Stimulated activated CD4-positive, alpha-beta T cell treated with anti-CD3 and anti-CD28 coated beads, Interleukin-4, amount 100 ng/mL, for 1 hour (primary cell): Measurements from ENCODE around the gene CYP2E1.
"Not testable (repeated sequence)": the region's sequence is repeated elsewhere in the genome, so short reads cannot be mapped to it uniquely, and the experiment has no call there.

Experiments
- DNase-seq: peaks from one replicate; pipeline ENCODE4 v3.0.0-alpha.2; 2020

CYP2E1 gene

GRCh38 chr10:133528845-133529575 is 1.8 kb downstream of the CYP2E1 start:
- DNase-seq: no peak

- DNase-seq: no peak
These were observed 2.4 kb downstream of the CYP2E1 start for GRCh38 chr10:133529576-133529946.

- no peak for DNase-seq
These were observed 3.3 kb downstream of the CYP2E1 start for GRCh38 chr10:133530506-133530905.

- DNase-seq: no peak
These were observed 5.7 kb downstream of the CYP2E1 start for GRCh38 chr10:133532871-133533270.

GRCh38 chr10:133534417-133534816 is 7.3 kb downstream of the CYP2E1 start:
- DNase-seq: no peak

GRCh38 chr10:133536198-133536597 is 9.0 kb downstream of the CYP2E1 start:
- DNase-seq: no peak

GRCh38 chr10:133537546-133538545 is 10.7 kb downstream of the CYP2E1 start:
- no peak for DNase-seq

GRCh38 chr10:133541441-133541975 is 14.3 kb downstream of the CYP2E1 start:
- not testable (repeated sequence) for DNase-seq

GRCh38 chr10:133544506-133544905 is 17.3 kb downstream of the CYP2E1 start:
- no peak for DNase-seq

GRCh38 chr10:133554600-133554999 is 27.4 kb downstream of the CYP2E1 start:
- no peak for DNase-seq

GRCh38 chr10:133555521-133555920 is 28.4 kb downstream of the CYP2E1 start:
- DNase-seq: no peak

- DNase-seq: no peak
These were observed 30.2 kb downstream of the CYP2E1 start for GRCh38 chr10:133557381-133557780.

GRCh38 chr10:133559216-133559615 is 32.1 kb downstream of the CYP2E1 start:
- no peak for DNase-seq

GRCh38 chr10:133564816-133565215 is 37.7 kb downstream of the CYP2E1 start:
- DNase-seq: no peak

- peak; percentile 13 for DNase-seq
These were observed 38.5 kb downstream of the CYP2E1 start, which contains the start of gene SYCE1 for GRCh38 chr10:133565441-133566294. Gene SYCE1 (minus strand): TSS chr10:133565583. CDS start chr10:133565529, 54 bp downstream.

- DNase-seq: no peak
These were observed 40.0 kb downstream of the CYP2E1 start for GRCh38 chr10:133567119-133567518.

GRCh38 chr10:133567609-133568286 is 40.6 kb downstream of the CYP2E1 start:
- DNase-seq: no peak

- DNase-seq: no peak
These were observed 41.1 kb downstream of the CYP2E1 start for GRCh38 chr10:133568287-133568614.

GRCh38 chr10:133568831-133569527 is 41.8 kb downstream of the CYP2E1 start:
- not testable (repeated sequence) for DNase-seq

- not testable (repeated sequence) for DNase-seq
These were observed 42.6 kb downstream of the CYP2E1 start for GRCh38 chr10:133569801-133570200.

GRCh38 chr10:133572055-133572454 is 44.9 kb downstream of the CYP2E1 start:
- DNase-seq: not testable (repeated sequence)
